GM23248 (cell line): Measurements from ENCODE around the gene HNF4A. TPM values are rescaled to one million over a fixed set of nuclear protein-coding genes. Genes with fewer than 3 reads are reported as not detected.

Experiments used
- DNase-seq: peaks from one replicate; pipeline ENCODE4 v3.0.0-alpha.2; 2015
- H2AFZ ChIP-seq: fragments of 200-600 bp; sonication (generic); 2 replicates; pipeline ENCODE4 v1.6.1; 2016; ENCODE audit warnings: antibody characterized with exemption
- H3F3A ChIP-seq: fragments of 200-600 bp; sonication (generic); 2 replicates; pipeline ENCODE4 v1.6.1; 2016; ENCODE audit warnings: mild to moderate bottlenecking, antibody characterized with exemption, mixed run types; ENCODE audit not compliant: insufficient read depth
- H3K27ac ChIP-seq: fragments of 200-600 bp; sonication (generic); 2 replicates; pipeline ENCODE4 v1.5.1; 2016; ENCODE audit warnings: mild to moderate bottlenecking
- H3K27me3 ChIP-seq: fragments of 200-600 bp; sonication (generic); replicated peaks from 2 replicates; pipeline ENCODE4 v1.6.1; 2016; ENCODE audit warnings: mild to moderate bottlenecking; ENCODE audit not compliant: insufficient read depth
- H3K36me3 ChIP-seq: fragments of 200-600 bp; sonication (generic); 2 replicates; pipeline ENCODE4 v1.6.1; 2016; ENCODE audit warnings: low read depth, mild to moderate bottlenecking
- H3K4me1 ChIP-seq: fragments of 200-600 bp; sonication (generic); 2 replicates; pipeline ENCODE4 v1.6.1; 2016; ENCODE audit warnings: mild to moderate bottlenecking; ENCODE audit not compliant: insufficient read depth
- H3K4me2 ChIP-seq: fragments of 200-600 bp; sonication (generic); one replicate; pipeline ENCODE4 v1.6.1; 2016; ENCODE audit warnings: mild to moderate bottlenecking; ENCODE audit not compliant: unreplicated experiment
- H3K4me3 ChIP-seq: fragments of 200-600 bp; sonication (generic); 2 replicates; pipeline ENCODE4 v1.5.1; 2016; ENCODE audit warnings: mild to moderate bottlenecking
- H3K79me2 ChIP-seq: fragments of 200-600 bp; sonication (generic); 2 replicates; pipeline ENCODE4 v1.6.1; 2016; ENCODE audit warnings: mild to moderate bottlenecking; ENCODE audit not compliant: insufficient read depth
- H3K9ac ChIP-seq: fragments of 200-600 bp; sonication (generic); 2 replicates; pipeline ENCODE4 v1.6.1; 2016; ENCODE audit warnings: mild to moderate bottlenecking
- H3K9me2 ChIP-seq: fragments of 200-600 bp; sonication (generic); 2 replicates; pipeline ENCODE4 v1.6.1; 2016; ENCODE audit warnings: mixed run types, mild to moderate bottlenecking, moderate library complexity; ENCODE audit not compliant: insufficient read depth
- H3K9me3 ChIP-seq: fragments of 200-600 bp; sonication (generic); one replicate; pipeline ENCODE4 v1.6.1; 2017; ENCODE audit warnings: low read depth
- H4K20me1 ChIP-seq: fragments of 200-600 bp; sonication (generic); 2 replicates; pipeline ENCODE4 v1.6.0; 2016; ENCODE audit not compliant: insufficient read depth
- EZH2 ChIP-seq: fragments of 200-600 bp; sonication (generic); IDR thresholded peaks from 2 replicates; pipeline ENCODE4 v1.6.1; 2018; ENCODE audit warnings: antibody characterized with exemption, mild to moderate bottlenecking; ENCODE audit not compliant: insufficient read depth, poor library complexity, severe bottlenecking
- EZH2phosphoT487 ChIP-seq: fragments of 200-600 bp; sonication (generic); IDR thresholded peaks from 2 replicates; pipeline ENCODE4 v1.6.1; 2018; ENCODE audit warnings: antibody characterized with exemption, moderate library complexity, mild to moderate bottlenecking, low read depth; ENCODE audit not compliant: insufficient read depth
- WGBS, 2 experiments: methylation state at CpG; one replicate each; pipeline ENCODE4 v1.1.6; 2015 to 2017; ENCODE audit warnings: low lambda C conversion rate in 2 of 2, low coverage in 1 of 2; ENCODE audit errors: missing lambda C conversion rate in 2 of 2; 5-methylcytosine and 5-hydroxymethylcytosine counted together
- in situ Hi-C: fragments of 300-500 bp; cut with MboI; formaldehyde crosslinking; loops from 2 replicates; pipeline ENCODE4 v1.15.0; 2020
- polyA plus RNA-seq: library from polyadenylated mRNA; unstranded; fragments of >200 nt; fragmentation: Nextera tagmentation; extraction: Ambion mirVana; gene quantifications from 2 replicates; pipeline ENCODE4 v1.2.1, GENCODE V29; 2016
- total RNA-seq: library from RNA; depleted of rRNA; stranded (reverse); fragments of >200 nt; shearing (Covaris generic); gene quantifications from 2 replicates; pipeline ENCODE4 v1.2.3, GENCODE V29; 2014

Gene HNF4A
- total and polyA plus RNA-seq, 2 experiments from 2014 or later: not detected

GRCh38 chr20:44361021-44361420, 5.5 kb downstream of the HNF4A start:
- 40 to 54% methylated on average over 3 of the region's 3 CpGs for WGBS, 2 experiments
- Histone ChIP-seq H3K9me2 (no peaks in the 10 kb centered on the region), H3K36me3 (no peaks in the 10 kb centered on the region), H3K27ac (no peak overlapping the region), H3K4me1 (no peaks in the 10 kb centered on the region), H3K4me3 (no peak overlapping the region), H3K79me2 (no peaks in the 10 kb centered on the region), H3F3A (no peaks in the 10 kb centered on the region), H3K4me2 (no peak overlapping the region), H3K9ac (no peak overlapping the region), H2AFZ (no peak overlapping the region), H3K9me3 (no peaks in the 10 kb centered on the region), H3K27me3 (peaks cover 14% of the 10 kb centered on the region; the same call in 1 of the 2 replicates), H4K20me1 (no peaks in the 10 kb centered on the region)
- no peak for TF ChIP-seq EZH2
- peak; percentile 55 for DNase-seq
- in situ Hi-C loops: no loop called here

GRCh38 chr20:44362466-44362940, 7.0 kb downstream of the HNF4A start:
- in situ Hi-C loops: no loop called here

GRCh38 chr20:44364068-44364467, 8.6 kb downstream of the HNF4A start:
- no peak for DNase-seq
- Histone ChIP-seq H3K9me3 (no peaks in the 10 kb centered on the region), H3K4me3 (no peak overlapping the region), H3K9me2 (no peaks in the 10 kb centered on the region), H3F3A (no peaks in the 10 kb centered on the region), H3K4me1 (no peaks in the 10 kb centered on the region), H3K36me3 (no peaks in the 10 kb centered on the region), H3K9ac (no peak overlapping the region), H3K27ac (no peak overlapping the region), H3K4me2 (no peak overlapping the region), H4K20me1 (no peaks in the 10 kb centered on the region), H2AFZ (no peak overlapping the region), H3K27me3 (0 out of 2 replicates have a peak, but pooled peaks cover 9% of the 10 kb centered on the region), H3K79me2 (no peaks in the 10 kb centered on the region)
- 38 to 47% methylated on average over 4 of the region's 4 CpGs for WGBS, 2 experiments
- in situ Hi-C loops: no loop called here
- TF ChIP-seq EZH2 (no peak), EZH2phosphoT487 (no peak)

More at GRCh38 chr20:44362466-44362940, 7.0 kb downstream of the HNF4A start:
- Histone ChIP-seq H3K9me2 (no peaks in the 10 kb centered on the region), H3K9ac (no peak overlapping the region), H3K27ac (no peak overlapping the region), H3K36me3 (no peaks in the 10 kb centered on the region), H3K9me3 (no peaks in the 10 kb centered on the region), H3K27me3 (0 out of 2 replicates have a peak, but pooled peaks cover 9% of the 10 kb centered on the region), H2AFZ (no peak overlapping the region), H3K4me1 (no peaks in the 10 kb centered on the region), H4K20me1 (no peaks in the 10 kb centered on the region), H3K4me2 (no peak overlapping the region), H3F3A (no peaks in the 10 kb centered on the region), H3K79me2 (no peaks in the 10 kb centered on the region), H3K4me3 (no peak overlapping the region)
- DNase-seq: peak; percentile 6
- TF ChIP-seq EZH2 (no peak), EZH2phosphoT487 (no peak)
- 55% methylated on average over 4 of the region's 4 CpGs for WGBS, 2 experiments

DNA sequence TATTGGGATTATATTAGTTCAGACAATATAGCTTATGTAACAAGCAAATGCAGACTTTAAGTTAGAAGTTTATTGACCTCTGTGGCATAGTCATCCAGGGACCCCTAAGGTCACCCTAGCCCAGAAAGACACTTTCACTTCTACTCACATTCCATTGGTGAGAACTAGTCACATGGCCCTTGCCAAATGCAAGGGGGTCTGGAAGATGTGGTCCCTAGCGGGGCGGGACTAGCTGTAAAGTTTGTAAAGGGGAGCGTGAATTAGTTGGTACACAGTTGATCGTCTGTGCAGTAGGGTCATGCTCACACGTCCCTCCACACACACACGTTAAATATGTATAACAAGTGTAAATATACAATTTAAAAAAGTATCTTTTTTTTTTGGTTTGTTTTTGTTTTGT, 9.3 kb downstream of the HNF4A start:
- 69 to 75% methylated on average over 6 of the region's 6 CpGs for WGBS, 2 experiments
- Histone ChIP-seq H4K20me1 (no peaks in the 10 kb centered on the region), H3K27ac (no peak overlapping the region), H2AFZ (no peak overlapping the region), H3K4me3 (no peak overlapping the region), H3K27me3 (0 out of 2 replicates have a peak, but pooled peaks cover 5% of the 10 kb centered on the region), H3K4me2 (no peak overlapping the region), H3K79me2 (no peaks in the 10 kb centered on the region), H3K9me3 (no peaks in the 10 kb centered on the region), H3K9ac (no peak overlapping the region), H3K4me1 (no peaks in the 10 kb centered on the region), H3F3A (no peaks in the 10 kb centered on the region), H3K36me3 (no peaks in the 10 kb centered on the region), H3K9me2 (no peaks in the 10 kb centered on the region)
- in situ Hi-C loops: no loop called here
- no peak for DNase-seq
- TF ChIP-seq EZH2 (no peak), EZH2phosphoT487 (no peak)

DNA sequence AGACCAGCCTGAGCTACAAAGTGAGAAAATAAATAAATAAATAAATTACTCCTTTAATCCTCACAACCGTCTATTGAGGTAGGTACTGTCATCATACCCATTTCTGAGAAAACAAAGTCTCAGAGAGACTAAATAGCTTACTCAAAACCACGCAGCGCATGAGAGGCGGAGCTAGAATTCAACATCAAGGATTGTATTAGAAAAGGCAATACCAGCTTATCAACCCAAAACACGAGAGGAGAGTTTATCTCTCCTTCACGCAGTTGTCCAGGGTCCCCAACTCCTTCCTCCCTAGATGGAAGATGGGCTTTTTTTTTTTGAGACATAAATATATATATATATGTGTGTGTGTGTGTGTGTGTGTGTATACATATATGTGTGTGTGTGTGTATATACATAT, 12.2 kb downstream of the HNF4A start:
- Histone ChIP-seq H3K4me3 (no peak overlapping the region), H2AFZ (no peak overlapping the region), H3K27ac (no peak overlapping the region), H3K9me2 (no peaks in the 10 kb centered on the region), H3K36me3 (no peaks in the 10 kb centered on the region), H3K79me2 (no peaks in the 10 kb centered on the region), H4K20me1 (no peaks in the 10 kb centered on the region), H3K9ac (no peak overlapping the region), H3K27me3 (peaks cover 7% of the 10 kb centered on the region; the same call in 1 of the 2 replicates), H3K4me1 (no peaks in the 10 kb centered on the region), H3F3A (no peaks in the 10 kb centered on the region), H3K9me3 (no peaks in the 10 kb centered on the region), H3K4me2 (no peak overlapping the region)
- in situ Hi-C loops: no loop called here
- TF ChIP-seq EZH2: no peak
- no peak for TF ChIP-seq EZH2phosphoT487
- WGBS, 2 experiments: 70 to 73% methylated on average over 6 of the region's 6 CpGs
- no peak for DNase-seq
